SU-DHL-6 (cell line): ENCODE results near the gene OXNAD1.

ENCODE experiments used
- CTCF ChIP-seq: fragments of 200-600 bp; sonication (generic); IDR thresholded peaks from one replicate; pipeline ENCODE4 v1.5.1; 2017; ENCODE audit warnings: antibody characterized with exemption, mild to moderate bottlenecking, low read length, moderate library complexity; ENCODE audit not compliant: insufficient read depth, poor library complexity, severe bottlenecking
- EZH2phosphoT487 ChIP-seq: fragments of 200-600 bp; sonication (generic), shearing (Covaris generic); conservative IDR thresholded peaks from 2 replicates; pipeline ENCODE4 v1.6.1; 2018; ENCODE audit warnings: mild to moderate bottlenecking, antibody characterized with exemption, low read length, moderate library complexity, mixed read lengths

GRCh38 chr3:16320711-16321110, 55.7 kb downstream of the OXNAD1 start:
- TF ChIP-seq CTCF (no peak), EZH2phosphoT487 (no peak)
